GM10266 (cell line): ENCODE data around the gene TNRC6B.
A peak's percentile ranks its signal among the peaks of the same experiment; 100 is the strongest.
"Not testable (repeated sequence)": the region's sequence is repeated elsewhere in the genome, so short reads cannot be mapped to it uniquely, and the experiment has no call there.

Experiments used
- DNase-seq: peaks from one replicate; pipeline ENCODE4 v3.0.0; 2012; ENCODE audit errors: extremely low spot score
- CTCF ChIP-seq: IDR thresholded peaks from 2 replicates; pipeline ENCODE4 v1.5.1; 2012; ENCODE audit warnings: mild to moderate bottlenecking, low read depth; ENCODE audit not compliant: control insufficient read depth, insufficient read depth; ENCODE audit errors: missing control alignments

The TNRC6B gene

GRCh38 chr22:40178417-40179409, 988 bp downstream of the TNRC6B start:
- DNase-seq, result peak; percentile 20
- no peak for TF ChIP-seq CTCF

- TF ChIP-seq CTCF, result no peak
- no peak for DNase-seq
Observed at GRCh38 chr22:40179526-40179925, 1.8 kb downstream of the TNRC6B start.

- DNase-seq, result no peak
- TF ChIP-seq CTCF, result no peak
Observed at GRCh38 chr22:40180403-40180802, 2.7 kb downstream of the TNRC6B start.

- DNase-seq, result no peak
- no peak for TF ChIP-seq CTCF
Observed at GRCh38 chr22:40181323-40181722, 3.6 kb downstream of the TNRC6B start.

- TF ChIP-seq CTCF, result no peak
- DNase-seq, result no peak
Observed at GRCh38 chr22:40182231-40182835, 4.6 kb downstream of the TNRC6B start.

- TF ChIP-seq CTCF, result no peak
- DNase-seq, result no peak
Observed at GRCh38 chr22:40183029-40183581, 5.4 kb downstream of the TNRC6B start.

- not testable (repeated sequence) for DNase-seq
Observed at GRCh38 chr22:40183603-40184002, 5.9 kb downstream of the TNRC6B start.
